SKM-1 treated with dmso at 0.1 percent for 144 hours (cell line): ENCODE data around the gene ATF7.
"Not testable (repeated sequence)": the region's sequence is repeated elsewhere in the genome, so short reads cannot be mapped to it uniquely, and the experiment has no call there.

Source experiments
- DNase-seq: peaks from one replicate; lab custom pipeline; 2025; ENCODE audit not compliant: unreplicated experiment; lab: John Stamatoyannopoulos, UW

The ATF7 gene

GRCh38 chr12:53567961-53568808 is 58.0 kb downstream of the ATF7 start:
- DNase-seq, result no peak

DNA sequence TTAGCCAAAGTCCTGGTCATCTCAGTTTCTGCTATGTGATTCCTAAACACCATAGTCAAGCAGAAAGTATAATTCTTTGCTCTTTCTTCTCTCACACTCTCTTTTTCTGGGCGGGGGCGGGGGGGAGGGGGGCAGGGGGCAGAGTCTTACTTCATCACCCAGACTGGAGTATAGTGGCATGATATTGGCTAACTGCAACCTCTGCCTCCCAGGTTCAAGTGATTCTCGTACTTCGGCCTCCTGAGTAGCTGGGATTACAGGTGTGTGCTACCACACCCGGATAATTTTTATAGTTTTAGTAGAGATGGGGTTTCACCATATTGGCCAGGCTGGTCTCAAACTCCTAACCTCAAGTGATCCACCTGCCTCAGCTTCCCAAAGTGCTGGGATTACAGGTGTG is 60.8 kb downstream of the ATF7 start:
- not testable (repeated sequence) for DNase-seq

DNA sequence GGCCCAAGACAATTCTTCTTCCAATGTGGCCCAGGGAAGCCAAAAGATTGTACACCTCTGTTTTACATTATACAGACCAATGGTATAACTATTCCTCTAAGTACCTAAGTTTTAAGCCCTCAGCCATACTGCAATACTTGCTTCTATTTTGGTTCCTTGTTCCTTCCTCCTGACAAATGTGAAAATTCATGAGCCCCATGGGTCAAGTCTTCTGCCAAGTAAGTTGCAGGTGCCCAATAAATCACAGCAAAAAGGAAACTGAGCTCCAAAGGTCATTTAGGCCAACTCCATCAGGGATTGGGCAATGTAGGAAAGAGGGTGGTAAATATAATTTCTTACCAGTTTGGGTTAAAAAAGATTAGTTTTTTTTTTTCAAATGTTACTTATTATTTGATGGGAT is 61.2 kb downstream of the ATF7 start:
- DNase-seq, result no peak

- no peak for DNase-seq
These were observed 61.9 kb downstream of the ATF7 start for GRCh38 chr12:53564278-53564677.

GRCh38 chr12:53563452-53564028 is 62.6 kb downstream of the ATF7 start:
- no peak for DNase-seq

- DNase-seq, result no peak
These were observed 64.6 kb downstream of the ATF7 start for GRCh38 chr12:53561590-53561953.

DNA sequence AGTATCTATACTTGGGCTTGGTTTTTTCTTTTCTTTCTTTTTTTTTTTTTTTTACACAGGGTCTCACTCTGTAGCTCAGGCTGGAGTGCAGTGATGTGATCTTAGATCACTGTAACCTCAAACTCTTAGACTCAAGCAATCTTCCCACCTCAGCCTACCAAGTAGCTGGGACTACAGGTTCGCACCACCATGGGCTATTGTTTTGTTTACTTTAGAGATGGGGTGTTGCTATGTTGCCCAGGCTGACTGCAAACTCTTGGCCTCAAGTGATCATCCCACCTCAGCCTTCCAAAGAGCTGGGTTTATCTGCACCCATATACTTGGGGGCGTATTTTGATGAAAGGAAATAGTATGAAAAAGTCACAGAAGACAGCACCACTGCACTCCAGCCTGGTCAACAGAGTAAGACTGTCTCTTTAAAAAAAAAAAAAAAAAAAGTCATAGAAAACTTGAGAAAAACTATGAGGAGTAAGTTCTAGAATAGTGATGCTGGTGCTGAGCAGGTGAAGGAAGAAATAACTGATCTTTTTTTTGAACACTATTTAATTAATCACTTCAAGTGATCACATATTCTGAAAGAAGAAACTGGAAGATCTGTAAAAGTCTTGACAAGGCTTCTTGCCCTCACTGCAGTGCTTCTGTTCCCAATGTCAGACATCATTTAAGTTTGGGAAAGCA is 65.1 kb downstream of the ATF7 start:
- DNase-seq, result no peak

GRCh38 chr12:53560351-53560750 is 65.8 kb downstream of the ATF7 start:
- no peak for DNase-seq

DNA sequence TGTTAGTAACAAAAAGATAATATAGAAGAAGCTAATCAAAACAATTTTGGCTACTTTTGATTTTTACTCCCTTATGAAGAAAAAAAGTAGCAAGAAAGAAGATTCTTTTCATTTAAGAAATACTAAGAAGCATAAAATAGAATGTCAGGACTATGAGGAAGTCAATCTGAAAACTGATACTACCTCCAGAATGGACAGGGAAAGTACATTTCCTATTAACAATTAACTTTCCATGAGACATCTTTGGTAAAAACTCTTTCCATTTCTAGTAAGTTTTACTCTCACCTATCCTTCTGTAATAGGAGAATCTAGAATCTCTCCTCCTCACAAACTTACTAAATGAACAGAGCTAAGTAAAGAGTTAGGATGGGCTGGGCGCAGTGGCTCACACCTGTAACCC is 67.6 kb downstream of the ATF7 start:
- DNase-seq, result no peak

GRCh38 chr12:53552361-53553327 is 73.5 kb downstream of the ATF7 start:
- DNase-seq, result no peak

GRCh38 chr12:53551889-53552291 is 74.3 kb downstream of the ATF7 start:
- no peak for DNase-seq

DNA sequence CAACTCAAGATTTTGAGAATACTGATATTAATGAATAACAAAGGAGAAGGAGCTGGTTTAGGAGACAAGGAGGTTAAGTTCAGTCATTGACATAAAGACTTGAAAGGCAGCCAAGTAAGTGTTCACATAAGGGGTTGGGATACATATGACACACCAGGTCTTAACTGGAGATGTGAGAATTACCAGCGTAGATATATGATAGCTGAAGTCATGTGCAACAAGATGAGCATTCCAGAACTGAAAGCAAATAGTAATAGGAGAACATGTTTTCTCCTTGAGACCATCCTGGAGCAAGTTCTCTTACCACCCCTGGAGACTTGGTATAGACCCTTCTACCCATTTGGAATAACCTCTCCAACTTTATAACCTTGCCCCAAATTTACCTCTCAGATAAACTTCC is 75.6 kb downstream of the ATF7 start:
- no peak for DNase-seq

GRCh38 chr12:53550131-53550530 is 76.1 kb downstream of the ATF7 start:
- DNase-seq, result not testable (repeated sequence)

DNA sequence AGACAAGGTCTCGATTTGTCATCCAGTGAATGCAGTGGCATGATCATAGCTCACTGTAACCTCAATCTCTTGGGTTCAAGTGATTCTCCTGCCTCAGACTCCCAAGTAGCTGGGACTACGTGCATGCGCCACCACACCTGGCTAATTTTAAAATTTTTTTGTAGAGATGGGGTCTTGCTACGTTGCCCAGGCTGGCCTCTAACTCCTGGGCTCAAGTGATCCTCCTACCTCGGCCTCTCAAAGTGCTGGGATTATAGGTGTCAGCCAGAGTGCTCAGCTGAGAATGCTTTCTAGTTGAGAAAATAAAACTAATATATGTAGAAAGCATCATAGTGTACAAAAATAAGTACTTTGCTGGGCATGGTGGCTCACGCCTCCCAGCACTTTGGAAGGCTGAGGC is 77.8 kb downstream of the ATF7 start:
- DNase-seq, result not testable (repeated sequence)

- peak; percentile 6 for DNase-seq
These were observed 82.6 kb downstream of the ATF7 start for GRCh38 chr12:53543539-53543938.

DNA sequence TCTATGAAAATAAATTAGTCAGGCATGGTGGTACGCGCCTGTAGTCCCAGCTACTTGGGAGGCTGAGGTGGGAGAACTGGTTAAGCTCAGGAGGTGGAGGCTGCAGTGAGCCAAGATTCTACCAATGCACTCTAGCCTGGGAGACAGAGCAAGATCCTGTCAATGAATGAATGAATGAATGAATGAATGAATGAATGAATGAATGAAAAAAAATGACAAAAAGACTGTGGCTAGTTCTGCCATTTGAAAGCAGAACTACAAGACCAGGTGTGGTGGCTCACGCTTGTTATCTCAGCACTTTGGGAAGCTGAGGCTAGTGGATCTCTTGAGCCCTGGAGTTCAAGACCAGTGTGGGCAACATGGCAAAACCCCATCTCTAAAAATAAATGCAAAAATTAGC is 86.7 kb downstream of the ATF7 start:
- no peak for DNase-seq

DNA sequence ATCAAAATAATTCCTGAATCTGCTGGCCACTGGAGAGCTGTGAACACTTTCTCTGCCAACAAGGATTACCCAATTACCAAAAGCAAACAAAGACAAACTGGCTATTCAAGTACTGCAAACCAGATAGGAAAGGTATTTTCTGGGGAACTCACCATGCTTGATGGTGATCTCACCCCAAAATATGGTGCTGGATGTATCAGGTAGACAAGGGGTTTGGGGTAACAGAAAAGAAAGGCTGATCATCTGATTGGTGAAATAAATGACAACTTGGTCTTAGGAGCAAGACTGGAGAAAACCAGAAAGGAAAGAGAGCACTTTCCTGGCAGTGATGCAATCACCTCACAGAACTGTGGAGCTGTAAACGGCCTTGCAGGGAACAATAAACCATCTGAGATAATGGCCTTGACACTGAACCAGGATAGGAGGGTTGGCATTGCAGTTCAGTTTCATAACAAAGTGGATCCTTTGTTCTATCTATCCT is 87.9 kb downstream of the ATF7 start:
- no peak for DNase-seq

DNA sequence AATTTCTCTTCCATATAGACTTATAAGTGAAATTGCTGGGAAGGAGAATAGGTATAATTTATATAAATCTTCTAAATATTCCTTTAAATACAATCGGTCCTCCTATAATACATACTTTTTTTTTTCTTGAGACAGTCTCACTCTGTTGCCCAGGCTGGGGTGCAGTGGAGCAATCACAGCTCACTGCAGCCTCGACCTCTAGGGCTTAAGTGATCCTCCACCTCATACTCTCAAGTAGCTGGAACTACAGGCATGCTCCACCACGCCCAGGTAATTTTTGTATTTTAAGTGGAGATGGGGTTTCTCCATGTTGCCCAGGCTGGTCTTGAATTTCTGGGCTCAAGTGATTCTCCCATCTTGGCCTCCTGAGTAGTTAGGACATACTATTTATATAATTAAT is 89.2 kb downstream of the ATF7 start:
- DNase-seq, result no peak

DNA sequence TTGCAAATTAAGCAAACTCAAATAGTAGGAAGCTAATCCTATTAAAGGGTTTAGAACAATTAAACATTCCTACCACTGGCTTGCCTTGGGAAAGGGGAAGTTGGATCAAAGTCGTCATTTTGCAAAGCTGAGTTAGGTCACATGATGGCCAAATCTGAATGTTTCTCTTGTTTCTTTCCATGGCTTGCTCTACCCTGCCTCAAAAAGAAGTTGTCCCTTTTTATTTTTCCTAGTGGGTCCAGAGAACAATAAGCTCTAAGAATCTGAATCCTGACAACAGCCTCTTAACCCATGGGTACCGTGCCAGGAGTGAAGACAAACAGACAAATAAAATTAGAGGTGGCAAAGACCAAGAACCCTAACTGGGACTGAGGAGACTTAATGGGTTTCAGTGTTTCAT is 92.7 kb downstream of the ATF7 start:
- DNase-seq, result no peak

- no peak for DNase-seq
These were observed 93.4 kb downstream of the ATF7 start for GRCh38 chr12:53532524-53533445.
